SU-DHL-6 (cell line): Measurements from ENCODE around the gene COL26A1.

Source experiments
- CTCF ChIP-seq: fragments of 200-600 bp; sonication (generic); IDR thresholded peaks from one replicate; pipeline ENCODE4 v1.5.1; 2017; ENCODE audit warnings: antibody characterized with exemption, mild to moderate bottlenecking, low read length, moderate library complexity; ENCODE audit not compliant: insufficient read depth, poor library complexity, severe bottlenecking
- EZH2phosphoT487 ChIP-seq: fragments of 200-600 bp; sonication (generic), shearing (Covaris generic); conservative IDR thresholded peaks from 2 replicates; pipeline ENCODE4 v1.6.1; 2018; ENCODE audit warnings: mild to moderate bottlenecking, antibody characterized with exemption, low read length, moderate library complexity, mixed read lengths

- TF ChIP-seq CTCF (no peak), EZH2phosphoT487 (no peak)
Measured at GRCh38 chr7:101553771-101554445, 191.2 kb downstream of the COL26A1 start.
